Measurements from ENCODE around the gene FAM185A. TPM values are rescaled to one million over a fixed set of nuclear protein-coding genes. Genes with fewer than 3 reads are reported as not detected.

The FAM185A gene
- total RNA-seq, 2 experiments from 2014 or later: 7.9 to 10.0 TPM

DNA sequence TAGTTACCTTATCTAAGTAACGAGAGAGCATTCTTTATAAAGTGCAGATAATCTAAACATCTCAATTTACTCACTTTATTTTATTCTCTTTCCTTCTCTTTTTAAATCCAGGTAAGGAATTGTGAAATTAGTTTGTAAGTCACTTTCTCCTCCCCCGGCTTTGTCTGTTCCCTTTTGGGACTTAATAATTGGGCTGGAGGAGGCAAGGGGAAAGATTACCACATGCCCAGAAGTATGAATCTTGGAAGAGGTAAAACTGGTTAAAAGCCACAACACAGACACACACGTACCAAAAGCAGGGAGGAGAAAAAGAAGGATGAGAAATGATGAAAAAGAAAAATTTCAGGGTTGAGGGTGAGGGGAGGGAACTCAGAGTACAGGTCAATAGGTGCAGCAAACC lies 100.7 kb downstream of the FAM185A start:
- Mint-ChIP-seq H3K4me3 (no peak overlapping the region), H3K27me3 (no peaks in the 10 kb centered on the region), H3K9me3 (peaks cover 5% of the 10 kb centered on the region), H3K36me3 (ENCODE audit: low read depth) (peaks cover 14% of the 10 kb centered on the region), H3K4me1 (ENCODE audit: low read depth) (no peaks in the 10 kb centered on the region), H3K27ac (no peak overlapping the region)
- ATAC-seq: no peak
- CTCF ChIA-PET: no interaction called here
- intact Hi-C loops (cut with micrococcal nuclease): no loop called here
- POLR2A ChIA-PET: no interaction called here
- TF ChIP-seq, protein P1, sequence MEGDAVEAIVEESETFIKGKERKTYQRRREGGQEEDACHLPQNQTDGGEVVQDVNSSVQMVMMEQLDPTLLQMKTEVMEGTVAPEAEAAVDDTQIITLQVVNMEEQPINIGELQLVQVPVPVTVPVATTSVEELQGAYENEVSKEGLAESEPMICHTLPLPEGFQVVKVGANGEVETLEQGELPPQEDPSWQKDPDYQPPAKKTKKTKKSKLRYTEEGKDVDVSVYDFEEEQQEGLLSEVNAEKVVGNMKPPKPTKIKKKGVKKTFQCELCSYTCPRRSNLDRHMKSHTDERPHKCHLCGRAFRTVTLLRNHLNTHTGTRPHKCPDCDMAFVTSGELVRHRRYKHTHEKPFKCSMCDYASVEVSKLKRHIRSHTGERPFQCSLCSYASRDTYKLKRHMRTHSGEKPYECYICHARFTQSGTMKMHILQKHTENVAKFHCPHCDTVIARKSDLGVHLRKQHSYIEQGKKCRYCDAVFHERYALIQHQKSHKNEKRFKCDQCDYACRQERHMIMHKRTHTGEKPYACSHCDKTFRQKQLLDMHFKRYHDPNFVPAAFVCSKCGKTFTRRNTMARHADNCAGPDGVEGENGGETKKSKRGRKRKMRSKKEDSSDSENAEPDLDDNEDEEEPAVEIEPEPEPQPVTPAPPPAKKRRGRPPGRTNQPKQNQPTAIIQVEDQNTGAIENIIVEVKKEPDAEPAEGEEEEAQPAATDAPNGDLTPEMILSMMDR (IDR thresholded peaks at IDR 0.05): no peak
- no peak for DNase-seq

DNA sequence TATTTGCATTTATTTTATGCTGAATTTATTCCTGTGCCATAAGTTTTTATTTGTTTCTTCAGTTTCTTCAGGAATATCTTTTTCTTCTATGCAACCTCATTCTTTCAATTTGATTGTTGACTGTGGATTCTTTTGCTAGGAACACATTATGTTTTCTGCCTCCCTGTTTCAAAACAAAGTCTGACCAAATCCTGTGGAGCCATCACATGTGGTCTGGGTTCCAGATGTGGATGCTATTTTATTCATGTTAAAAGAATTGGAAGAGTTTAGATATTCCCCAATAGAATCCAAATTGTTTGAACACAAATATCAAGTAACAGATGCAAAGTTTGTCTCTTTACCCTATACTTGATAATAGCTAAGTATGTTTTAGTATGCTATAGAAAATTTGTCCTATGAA lies 107.2 kb downstream of the FAM185A start:
- Mint-ChIP-seq H3K36me3 (ENCODE audit: low read depth) (peaks cover 14% of the 10 kb centered on the region), H3K9me3 (peaks cover 5% of the 10 kb centered on the region), H3K4me1 (ENCODE audit: low read depth) (no peaks in the 10 kb centered on the region), H3K4me3 (no peak overlapping the region), H3K27ac (no peak overlapping the region), H3K27me3 (no peaks in the 10 kb centered on the region)
- TF ChIP-seq, protein P1 (IDR thresholded peaks at IDR 0.05): no peak
- ATAC-seq (no peak), DNase-seq (no peak)
- ChIA-PET POLR2A (no interaction called here), CTCF (no interaction called here)
- intact Hi-C loops (cut with micrococcal nuclease): no loop called here

Other genes with a start within 250 kb of the FAM185A start
- gene RASA4B, start 231.2 kb upstream of the FAM185A start, total RNA-seq: 10 to 100 TPM; 26.0 to 31.3 TPM
- gene UPK3BL2, start 205.3 kb upstream of the FAM185A start, total RNA-seq: 10 to 100 TPM; 21.4 to 22.3 TPM
- not detected for gene SPDYE2, start 197.8 kb upstream of the FAM185A start, total RNA-seq
- gene POLR2J3, start 176.4 kb upstream of the FAM185A start, total RNA-seq: 10 to 100 TPM; 38.0 to 40.5 TPM
- 10 to 100 TPM; 92.6 to 95.1 TPM for gene RASA4, start 132.2 kb upstream of the FAM185A start, total RNA-seq
- 10 to 100 TPM; 23.8 to 27.8 TPM for gene UPK3BL1, start 106.2 kb upstream of the FAM185A start, total RNA-seq
- gene SPDYE2B, start 98.7 kb upstream of the FAM185A start, total RNA-seq: not detected
- gene POLR2J2, start 77.3 kb upstream of the FAM185A start, total RNA-seq: 10 to 100 TPM; 13.2 to 13.8 TPM
- not detected for gene LRRC17, start 164.0 kb downstream of the FAM185A start, total RNA-seq

Data from activated CD8-positive, alpha-beta T cell treated with anti-CD3 and anti-CD28 coated beads for 36 hours (primary cell).